NT2/D1 (cell line): Measurements from ENCODE around the gene R3HCC1L.

Source experiments
- SUZ12 ChIP-seq: IDR thresholded peaks from 2 replicates; pipeline ENCODE4 v1.6.1; 2011; ENCODE audit not compliant: insufficient read length, insufficient read depth; ENCODE audit errors: extremely low read depth
- ZNF274 ChIP-seq: IDR thresholded peaks from 2 replicates; pipeline ENCODE4 v1.6.1; 2011; ENCODE audit warnings: mild to moderate bottlenecking, low read depth, low read length

GRCh38 chr10:98287321-98287720 is 152.9 kb downstream of the R3HCC1L start:
- TF ChIP-seq SUZ12 (no peak), ZNF274 (no peak)
